ENCODE data around the gene SIGMAR1.

The SIGMAR1 gene

GRCh38 chr9:34629491-34629808 is 8.1 kb downstream of the SIGMAR1 start:
- Histone ChIP-seq H3K79me2 (ENCODE audit: insufficient read depth, low read depth) (no peaks in the 10 kb centered on the region), H3K36me3 (ENCODE audit: insufficient read depth) (no peaks in the 10 kb centered on the region), H3K27ac (no peak overlapping the region), H3K27me3 (ENCODE audit: insufficient read depth, low read depth) (peaks cover 54% of the 10 kb centered on the region), H3K4me2 (no peak overlapping the region), H3K9ac (no peak overlapping the region), H4K20me1 (ENCODE audit: insufficient read depth) (no peaks in the 10 kb centered on the region), H2AFZ (ENCODE audit: low read depth) (no peak overlapping the region), H3K4me1 (ENCODE audit: low read depth, poor library complexity, severe bottlenecking) (peaks cover 12% of the 10 kb centered on the region), H3K4me3 (IDR thresholded peaks at IDR 0.05; ENCODE audit: insufficient read depth, low read depth, low read length) (no peak overlapping the region)
- no peak for TF ChIP-seq CTCF (conservative IDR thresholded peaks at IDR 0.05; ENCODE audit: low read depth, low read length)

GRCh38 chr9:34628656-34629490 is 8.7 kb downstream of the SIGMAR1 start, which contains the start of gene ARID3C:
TSS of gene ARID3C (minus strand) at chr9:34629066. CDS start at chr9:34628014, 1,052 bp downstream.
- no peak within 1 kb of the TSS for H3K4me2 ChIP-seq
- H3K4me1 ChIP-seq (ENCODE audit: low read depth, poor library complexity, severe bottlenecking) = peaks cover 6% of the 10 kb centered on the region
- no peaks in the 10 kb centered on the region for H4K20me1 ChIP-seq (ENCODE audit: insufficient read depth)
- H3K27ac ChIP-seq = no peak within 1 kb of the TSS
- peaks cover 54% of the 10 kb centered on the region for H3K27me3 ChIP-seq (ENCODE audit: insufficient read depth, low read depth)
- no peaks in the 10 kb centered on the region for H3K36me3 ChIP-seq (ENCODE audit: insufficient read depth)
- H3K9ac ChIP-seq = no peak within 1 kb of the TSS
- H2AFZ ChIP-seq (ENCODE audit: low read depth) = no peak within 1 kb of the TSS
- TF ChIP-seq CTCF (conservative IDR thresholded peaks at IDR 0.05; ENCODE audit: low read depth, low read length) = no peak
- H3K4me3 ChIP-seq (IDR thresholded peaks at IDR 0.05; ENCODE audit: insufficient read depth, low read depth, low read length) = no peak within 1 kb of the TSS
- no peaks in the 10 kb centered on the region for H3K79me2 ChIP-seq (ENCODE audit: insufficient read depth, low read depth)

- H2AFZ ChIP-seq (ENCODE audit: low read depth) = no peak overlapping the region
- no peak for TF ChIP-seq CTCF (conservative IDR thresholded peaks at IDR 0.05; ENCODE audit: low read depth, low read length)
- no peaks in the 10 kb centered on the region for H4K20me1 ChIP-seq (ENCODE audit: insufficient read depth)
- H3K27ac ChIP-seq = no peak overlapping the region
- peaks cover 54% of the 10 kb centered on the region for H3K27me3 ChIP-seq (ENCODE audit: insufficient read depth, low read depth)
- no peaks in the 10 kb centered on the region for H3K79me2 ChIP-seq (ENCODE audit: insufficient read depth, low read depth)
- no peak overlapping the region for H3K4me3 ChIP-seq (IDR thresholded peaks at IDR 0.05; ENCODE audit: insufficient read depth, low read depth, low read length)
- H3K4me2 ChIP-seq = no peak overlapping the region
- no peaks in the 10 kb centered on the region for H3K4me1 ChIP-seq (ENCODE audit: low read depth, poor library complexity, severe bottlenecking)
- no peaks in the 10 kb centered on the region for H3K36me3 ChIP-seq (ENCODE audit: insufficient read depth)
- no peak overlapping the region for H3K9ac ChIP-seq
These were observed 9.6 kb downstream of the SIGMAR1 start for GRCh38 chr9:34627716-34628655.

GRCh38 chr9:34625186-34625486 is 12.5 kb downstream of the SIGMAR1 start:
- no peak overlapping the region for H2AFZ ChIP-seq (ENCODE audit: low read depth)
- peaks cover 44% of the 10 kb centered on the region for H3K27me3 ChIP-seq (ENCODE audit: insufficient read depth, low read depth)
- no peak for TF ChIP-seq CTCF (conservative IDR thresholded peaks at IDR 0.05; ENCODE audit: low read depth, low read length)
- peaks cover 6% of the 10 kb centered on the region for H3K4me1 ChIP-seq (ENCODE audit: low read depth, poor library complexity, severe bottlenecking)
- no peak overlapping the region for H3K4me2 ChIP-seq
- H3K79me2 ChIP-seq (ENCODE audit: insufficient read depth, low read depth) = no peaks in the 10 kb centered on the region
- H3K9ac ChIP-seq = no peak overlapping the region
- no peak overlapping the region for H3K4me3 ChIP-seq (IDR thresholded peaks at IDR 0.05; ENCODE audit: insufficient read depth, low read depth, low read length)
- no peak overlapping the region for H3K27ac ChIP-seq
- H3K36me3 ChIP-seq (ENCODE audit: insufficient read depth) = no peaks in the 10 kb centered on the region
- no peaks in the 10 kb centered on the region for H4K20me1 ChIP-seq (ENCODE audit: insufficient read depth)

Measured in KMS-11 (cell line).